ENCODE data around the gene TLCD3A.
A peak's percentile ranks its signal among the peaks of the same experiment; 100 is the strongest.
"Not testable (repeated sequence)": the region's sequence is repeated elsewhere in the genome, so short reads cannot be mapped to it uniquely, and the experiment has no call there.

The TLCD3A gene

GRCh38 chr17:732067-732901 lies at the start of gene TLCD3A:
Gene TLCD3A, plus strand, starts transcription at chr17:732596. Its CDS starts 52 bp downstream, at chr17:732648.
- ATAC-seq, result peak; percentile 71
- peak; percentile 73 for DNase-seq

GRCh38 chr17:683040-683439 lies 49.4 kb upstream of the TLCD3A start:
- ATAC-seq, result no peak
- no peak for DNase-seq

DNA sequence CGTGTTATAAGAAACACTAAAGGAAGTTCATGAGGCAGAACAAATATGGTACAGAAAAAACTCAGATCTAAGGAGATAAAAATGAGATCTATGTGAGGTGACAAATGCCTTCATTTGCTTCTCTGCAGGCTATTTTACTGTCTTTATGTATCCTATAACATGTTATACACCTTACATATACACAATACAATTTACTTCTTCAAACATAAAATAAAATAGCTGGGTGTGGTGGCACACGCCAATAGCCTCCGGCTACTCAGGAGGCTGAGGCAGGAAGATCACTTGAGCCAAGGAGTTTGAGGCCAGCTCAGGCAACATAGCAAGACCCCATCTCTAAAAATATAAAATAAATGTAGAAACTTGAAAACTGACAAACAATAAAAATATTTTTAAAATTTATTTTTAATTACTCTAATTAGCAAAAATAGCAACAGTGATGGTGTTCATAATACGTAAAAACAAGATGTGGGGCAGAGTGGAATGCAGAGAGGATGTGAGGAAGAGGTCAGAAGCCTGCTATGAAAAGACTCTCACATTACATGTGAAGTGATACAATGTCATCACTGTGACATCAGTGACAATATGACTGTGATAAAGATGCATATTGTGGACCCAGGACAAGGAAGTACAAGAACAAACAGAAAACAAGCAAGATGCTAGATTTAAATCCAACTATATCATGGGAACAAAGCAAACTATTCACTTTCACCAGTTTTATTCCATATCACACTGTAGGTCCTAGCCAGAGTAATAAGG lies 48.7 kb upstream of the TLCD3A start:
- DNase-seq, result no peak
- no peak for ATAC-seq

- no peak for ATAC-seq
- no peak for DNase-seq
These were observed 47.4 kb upstream of the TLCD3A start for GRCh38 chr17:685006-685405.

GRCh38 chr17:688100-688989 lies 44.1 kb upstream of the TLCD3A start:
- ATAC-seq (no peak), DNase-seq (no peak)

- no peak for DNase-seq
These were observed 42.7 kb upstream of the TLCD3A start for GRCh38 chr17:689556-690275.

DNA sequence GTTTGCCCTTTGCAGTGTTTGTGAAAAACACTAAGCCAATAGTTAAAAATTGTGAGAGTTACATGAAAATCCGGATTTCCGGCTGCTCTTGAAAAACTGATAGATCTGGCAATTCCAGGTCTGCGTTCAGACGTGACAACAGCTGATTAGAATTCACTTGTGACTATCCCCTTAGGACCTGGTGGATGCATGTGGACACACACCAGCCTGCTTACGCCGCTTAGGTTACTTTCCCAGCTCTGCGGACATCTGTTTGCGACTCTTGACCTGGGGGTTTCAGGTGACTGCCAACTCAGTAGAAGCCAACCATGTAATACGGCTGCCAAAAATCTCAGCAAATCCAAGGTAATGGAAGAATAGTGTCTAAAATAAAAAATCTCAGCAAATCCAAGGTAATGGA lies 42.0 kb upstream of the TLCD3A start:
- no peak for ATAC-seq

More at GRCh38 chr17:689556-690275, 42.7 kb upstream of the TLCD3A start:
- no peak for ATAC-seq

DNA sequence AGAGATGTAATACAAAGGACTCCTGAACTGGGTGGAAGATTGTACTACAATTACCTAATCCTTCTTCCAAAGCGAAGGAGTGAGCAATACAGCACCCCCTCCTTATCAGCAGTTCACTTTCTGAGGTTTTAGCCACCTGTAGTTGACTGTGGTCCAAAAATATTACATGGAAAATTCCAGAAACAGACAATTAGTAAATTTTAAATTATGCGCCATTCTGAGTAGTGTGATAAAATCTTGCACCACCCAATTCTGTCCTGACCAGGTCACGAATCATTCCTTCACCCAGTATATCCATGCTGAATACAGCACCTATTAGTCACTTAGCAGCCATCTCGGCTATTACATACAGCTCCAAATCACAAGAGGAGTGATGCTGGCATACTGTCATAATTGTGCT lies 41.0 kb upstream of the TLCD3A start:
- no peak for ATAC-seq
- DNase-seq, result no peak

More for the DNA sequence above, 42.0 kb upstream of the TLCD3A start:
- DNase-seq, result no peak

GRCh38 chr17:692116-692515 lies 40.3 kb upstream of the TLCD3A start:
- DNase-seq (no peak), ATAC-seq (no peak)

DNA sequence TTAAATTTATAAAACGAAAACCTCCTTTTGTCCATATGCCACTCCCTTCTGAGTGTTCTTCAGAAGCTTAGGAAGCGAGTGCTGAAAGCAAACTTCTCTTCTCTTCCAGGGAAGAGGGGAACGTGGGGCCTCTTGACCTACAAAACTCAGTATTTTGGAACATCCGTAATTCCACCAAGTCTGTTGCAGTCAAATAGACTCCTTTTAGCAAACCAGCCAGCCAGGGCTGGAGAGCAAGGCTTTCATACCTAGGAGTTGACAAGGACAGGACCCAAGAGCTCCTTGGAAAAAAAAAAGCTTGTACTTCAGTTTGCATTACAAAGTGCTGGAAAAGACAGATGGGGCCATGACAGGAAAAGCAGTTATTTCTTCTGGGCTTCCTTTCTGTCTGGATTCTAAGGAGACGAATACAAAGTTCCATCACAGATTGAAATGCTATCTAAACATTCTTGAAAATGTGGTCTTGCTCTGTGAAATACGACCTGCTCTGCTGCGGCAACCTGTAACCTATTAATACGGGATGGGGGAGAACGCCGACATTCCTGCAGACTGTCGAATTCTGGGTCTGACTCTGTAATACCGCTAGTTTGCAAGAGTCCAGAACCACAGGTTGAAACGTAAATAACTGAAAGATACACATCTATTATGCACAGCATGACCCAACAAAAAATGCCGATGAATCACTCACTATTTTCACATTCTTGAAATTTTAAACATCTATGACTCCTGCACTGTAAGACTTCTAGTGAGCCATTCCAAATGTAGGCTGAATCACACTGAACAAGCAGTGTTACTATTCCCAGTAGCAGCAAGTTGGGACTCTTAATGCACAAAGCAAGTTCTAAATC lies 38.4 kb upstream of the TLCD3A start:
- DNase-seq, result no peak
- no peak for ATAC-seq

DNA sequence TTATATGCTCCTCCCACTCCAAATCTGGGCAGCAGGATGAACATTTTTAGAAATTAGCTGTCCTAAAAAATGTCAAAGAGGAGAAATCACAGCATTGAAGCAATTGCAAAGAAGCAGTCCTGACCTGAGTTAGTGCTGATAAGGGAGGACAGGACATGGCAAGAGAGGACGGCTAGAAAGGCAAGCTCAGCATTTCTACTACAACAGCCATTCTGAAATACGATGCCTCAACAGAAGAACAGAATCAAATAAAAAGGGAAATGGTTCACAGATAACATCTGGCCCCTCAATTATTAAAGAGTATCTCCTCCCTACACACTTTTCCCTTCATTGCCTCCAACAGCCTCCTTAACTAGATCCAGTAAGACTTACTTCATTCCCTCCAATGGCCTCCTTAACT lies 36.0 kb upstream of the TLCD3A start:
- no peak for ATAC-seq
- DNase-seq, result no peak

DNA sequence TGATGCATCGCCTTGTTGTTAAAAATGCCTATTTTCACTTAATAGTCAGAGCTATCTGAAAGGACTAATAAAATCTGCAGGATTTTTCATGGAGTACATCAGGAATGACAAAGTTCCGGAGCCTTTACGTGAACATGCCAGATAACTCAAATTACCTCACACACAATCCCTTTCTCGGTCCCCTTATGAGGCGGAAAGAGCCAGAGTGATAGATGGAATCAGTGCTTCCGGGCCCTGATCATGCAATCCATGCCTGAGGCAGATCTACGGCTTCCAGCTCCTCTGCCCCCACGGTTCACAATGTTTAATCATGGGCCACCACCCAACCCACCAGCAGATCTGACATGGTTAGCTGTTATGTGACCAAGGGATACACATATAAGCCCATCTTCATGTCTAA lies 34.7 kb upstream of the TLCD3A start:
- ATAC-seq (no peak), DNase-seq (no peak)

- not testable (repeated sequence) for DNase-seq, ATAC-seq
These were observed 34.3 kb upstream of the TLCD3A start for GRCh38 chr17:698096-698495.

DNA sequence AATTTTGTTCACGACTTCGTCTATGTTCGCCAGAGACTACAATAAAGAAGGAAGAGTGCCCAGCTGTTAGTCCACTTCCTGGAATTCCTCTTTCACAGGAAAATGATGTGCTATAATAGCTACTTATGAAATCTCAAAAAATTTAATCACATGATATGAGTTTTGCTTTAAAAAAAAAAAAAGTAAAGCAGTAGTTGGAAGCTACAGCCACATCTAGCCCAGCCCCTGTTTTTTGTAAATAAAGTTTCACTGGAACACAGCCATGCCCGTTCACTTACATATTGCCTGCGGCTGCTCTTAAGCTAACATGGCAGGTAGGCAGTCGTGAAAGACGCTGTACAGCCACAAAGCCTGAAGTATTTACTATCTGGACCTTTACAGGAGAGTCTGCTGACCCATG lies 33.1 kb upstream of the TLCD3A start:
- no peak for ATAC-seq
- DNase-seq, result no peak

DNA sequence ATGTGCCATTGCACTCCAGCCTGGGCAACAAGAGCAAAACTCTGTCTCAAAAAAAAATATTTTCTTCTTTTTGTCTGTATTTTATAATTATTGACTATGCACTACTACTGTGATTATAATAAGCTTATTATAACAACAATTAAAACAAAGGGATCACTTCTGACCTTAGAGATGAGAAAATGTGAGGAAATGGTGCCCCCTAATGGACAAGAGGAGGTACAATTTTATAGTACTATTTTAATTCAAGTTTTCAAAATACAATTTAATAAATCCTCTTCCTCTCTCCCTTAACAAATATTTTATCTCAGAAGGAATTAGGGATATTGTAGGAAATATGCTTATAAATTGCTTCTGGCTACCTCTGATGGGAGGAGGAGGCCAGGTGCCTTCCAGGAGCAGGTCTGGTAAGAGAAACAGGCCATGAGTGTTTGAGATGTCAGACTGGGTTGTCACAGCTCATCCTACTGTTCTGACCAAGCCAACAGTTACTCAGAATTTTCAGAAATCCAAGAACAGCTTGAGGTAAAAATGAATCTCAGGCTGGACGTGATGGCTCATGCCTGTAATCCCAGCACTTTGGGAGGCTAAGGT lies 31.8 kb upstream of the TLCD3A start:
- no peak for ATAC-seq
- no peak for DNase-seq

GRCh38 chr17:703081-703875 lies 29.1 kb upstream of the TLCD3A start:
- ATAC-seq (no peak), DNase-seq (no peak)

DNA sequence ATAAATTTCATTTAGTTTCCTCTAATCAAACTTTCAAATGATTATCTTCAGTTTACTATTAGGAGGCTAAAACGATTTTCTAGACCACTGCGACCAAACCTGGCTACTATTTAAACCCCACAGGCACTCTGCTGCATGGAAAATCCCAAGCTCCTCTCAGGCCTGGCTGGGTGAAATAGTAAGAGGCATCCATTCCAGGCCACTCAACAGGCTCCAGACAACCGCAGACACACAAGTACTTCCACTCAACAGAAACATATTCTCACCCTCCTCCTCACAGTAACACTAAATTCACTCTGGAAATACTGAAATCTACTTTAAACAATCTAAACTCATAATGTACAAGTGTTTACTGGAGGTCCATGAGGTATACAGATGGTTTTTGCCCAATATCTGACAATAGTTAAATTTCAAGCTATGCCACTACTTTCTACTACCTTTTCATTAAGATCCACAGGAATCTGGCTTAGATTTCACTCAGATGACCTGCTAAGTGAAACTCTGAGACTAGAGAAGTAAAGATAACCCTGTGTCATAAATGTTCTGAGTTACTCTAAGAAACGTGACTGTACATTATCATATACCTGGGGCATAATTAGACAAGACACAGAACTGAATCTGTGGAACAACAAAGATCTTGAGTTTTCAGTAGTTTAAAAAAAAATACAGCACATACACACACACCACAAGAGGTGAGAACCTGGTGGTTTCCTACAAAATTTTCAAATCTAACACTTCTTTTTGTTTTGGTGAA lies 28.1 kb upstream of the TLCD3A start:
- ATAC-seq (no peak), DNase-seq (no peak)

DNA sequence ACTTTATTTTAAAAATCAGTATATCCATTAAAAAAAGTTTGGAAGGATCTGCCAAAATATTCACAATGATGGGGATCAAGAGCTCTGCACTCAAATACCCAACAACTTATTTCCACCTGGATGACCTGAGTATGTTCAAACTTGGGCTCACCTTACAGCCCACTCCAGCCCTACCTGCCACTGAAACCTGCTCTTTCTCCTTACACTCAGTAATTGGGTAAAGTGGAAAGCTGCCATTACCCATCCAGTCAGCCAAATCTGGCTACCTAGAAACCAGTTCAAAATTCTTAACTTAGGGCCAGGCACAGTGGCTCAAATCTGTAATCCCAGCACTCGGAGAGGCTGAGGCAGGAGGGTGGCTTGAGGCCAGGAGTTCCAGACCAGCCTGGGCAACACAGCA lies 27.4 kb upstream of the TLCD3A start:
- ATAC-seq (no peak), DNase-seq (no peak)

DNA sequence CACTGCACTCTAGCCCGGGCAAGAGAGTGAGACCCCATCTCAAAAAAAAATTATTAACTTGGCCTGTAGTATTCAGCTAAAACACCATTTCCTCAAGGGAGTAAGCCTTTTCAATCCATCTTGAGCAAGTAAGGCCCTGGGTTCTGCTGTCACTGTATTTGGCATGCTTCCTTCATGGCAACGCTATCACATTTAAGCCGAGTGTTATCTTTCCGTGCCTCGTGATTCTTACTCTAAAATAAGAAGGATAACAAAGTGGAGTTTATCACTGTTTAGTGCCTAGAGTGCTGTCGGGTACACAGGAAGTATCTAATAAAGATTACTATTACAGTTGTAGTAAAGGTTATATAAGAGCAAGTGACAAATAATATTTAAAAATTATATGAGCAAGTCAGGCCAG lies 26.5 kb upstream of the TLCD3A start:
- no peak for ATAC-seq
- DNase-seq, result no peak

Data from stimulated activated naive CD8-positive, alpha-beta T cell treated with anti-CD3 and anti-CD28 coated beads, Interleukin-15, Interleukin-2, amounts not matched to agents 100 U/mL and 50 U/mL, for 24 hours (primary cell).